Globus pallidus (tissue), 1 donor: Measurements from ENCODE around the gene MGMT.

ENCODE experiments used
- DNase-seq: peaks from one replicate; pipeline ENCODE4 v3.0.0-alpha.2; 2015; ENCODE audit warnings: low spot score

MGMT gene

GRCh38 chr10:129712000-129712399, 245.0 kb downstream of the MGMT start:
- no peak for DNase-seq

GRCh38 chr10:129713659-129714265, 246.7 kb downstream of the MGMT start:
- DNase-seq: no peak

- no peak for DNase-seq
Observed at GRCh38 chr10:129715805-129716204, 248.8 kb downstream of the MGMT start.

GRCh38 chr10:129716211-129716681, 249.2 kb downstream of the MGMT start:
- DNase-seq: no peak

- DNase-seq: no peak
Observed at GRCh38 chr10:129716881-129717280, 249.8 kb downstream of the MGMT start.

GRCh38 chr10:129717816-129718547, 250.9 kb downstream of the MGMT start:
- DNase-seq: no peak

- DNase-seq: no peak
Observed at GRCh38 chr10:129718548-129719414, 251.7 kb downstream of the MGMT start.

- DNase-seq: no peak
Observed at GRCh38 chr10:129719415-129719739, 252.3 kb downstream of the MGMT start.

GRCh38 chr10:129719889-129720590, 253.0 kb downstream of the MGMT start:
- no peak for DNase-seq

- no peak for DNase-seq
Observed at GRCh38 chr10:129725011-129725410, 258.0 kb downstream of the MGMT start.

GRCh38 chr10:129725482-129725881, 258.4 kb downstream of the MGMT start:
- DNase-seq: no peak

- DNase-seq: no peak
Observed at GRCh38 chr10:129725890-129726631, 259.0 kb downstream of the MGMT start.

GRCh38 chr10:129727071-129727470, 260.0 kb downstream of the MGMT start:
- DNase-seq: no peak

- DNase-seq: no peak
Observed at GRCh38 chr10:129727495-129727894, 260.5 kb downstream of the MGMT start.

GRCh38 chr10:129728246-129728820, 261.3 kb downstream of the MGMT start:
- DNase-seq: no peak

GRCh38 chr10:129728905-129729795, 262.1 kb downstream of the MGMT start:
- no peak for DNase-seq

- no peak for DNase-seq
Observed at GRCh38 chr10:129730272-129730992, 263.4 kb downstream of the MGMT start.

- DNase-seq: no peak
Observed at GRCh38 chr10:129730993-129731325, 263.9 kb downstream of the MGMT start.

GRCh38 chr10:129740532-129741279, 273.7 kb downstream of the MGMT start:
- no peak for DNase-seq
